Midbrain (tissue), 1 donor: ENCODE results near the gene GMEB2.
"Not testable (repeated sequence)": the region's sequence is repeated elsewhere in the genome, so short reads cannot be mapped to it uniquely, and the experiment has no call there.

Experiments
- DNase-seq: peaks from one replicate; lab custom pipeline; 2025; lab: John Stamatoyannopoulos, UW

Gene GMEB2

GRCh38 chr20:63639093-63639975 lies 12.4 kb upstream of the GMEB2 start:
- DNase-seq: no peak

GRCh38 chr20:63636752-63637628 lies 10.1 kb upstream of the GMEB2 start:
- DNase-seq: no peak

- no peak for DNase-seq
Observed at GRCh38 chr20:63635431-63636141, 8.7 kb upstream of the GMEB2 start.

GRCh38 chr20:63633732-63634131 lies 6.8 kb upstream of the GMEB2 start:
- no peak for DNase-seq

GRCh38 chr20:63631426-63631825 lies 4.5 kb upstream of the GMEB2 start:
- DNase-seq: not testable (repeated sequence)

- not testable (repeated sequence) for DNase-seq
Observed at GRCh38 chr20:63630956-63631355, 4.1 kb upstream of the GMEB2 start.

GRCh38 chr20:63628246-63628975 lies 1.5 kb upstream of the GMEB2 start:
- peak; percentile 24 for DNase-seq

- DNase-seq: no peak
Observed at GRCh38 chr20:63627751-63628245, 897 bp upstream of the GMEB2 start.

GRCh38 chr20:63627129-63627750 lies 339 bp upstream of the GMEB2 start:
- DNase-seq: peak; percentile 91

GRCh38 chr20:63625771-63626423 lies 1.0 kb downstream of the GMEB2 start:
- no peak for DNase-seq

GRCh38 chr20:63624486-63624885 lies 2.4 kb downstream of the GMEB2 start:
- DNase-seq: no peak

GRCh38 chr20:63622732-63623131 lies 4.2 kb downstream of the GMEB2 start:
- no peak for DNase-seq

GRCh38 chr20:63622096-63622495 lies 4.8 kb downstream of the GMEB2 start:
- DNase-seq: no peak

GRCh38 chr20:63620991-63621390 lies 5.9 kb downstream of the GMEB2 start:
- no peak for DNase-seq

GRCh38 chr20:63619505-63619904 lies 7.4 kb downstream of the GMEB2 start:
- DNase-seq: no peak

- DNase-seq: no peak
Observed at GRCh38 chr20:63619086-63619485, 7.8 kb downstream of the GMEB2 start.

- no peak for DNase-seq
Observed at GRCh38 chr20:63618291-63618980, 8.5 kb downstream of the GMEB2 start.

- DNase-seq: no peak
Observed at GRCh38 chr20:63617876-63618265, 9.0 kb downstream of the GMEB2 start.

GRCh38 chr20:63617092-63617875 lies 9.6 kb downstream of the GMEB2 start:
- no peak for DNase-seq
